Neural cell (in vitro differentiated cells): ENCODE data around the gene MC1R. TPM values are rescaled to one million over a fixed set of nuclear protein-coding genes. Genes with fewer than 3 reads are reported as not detected.

Source experiments
- H2AFZ ChIP-seq: fragments of 200-600, 300-800 bp; sonication (generic), shearing (Covaris generic); 2 replicates; pipeline ENCODE4 v1.6.0; 2014; ENCODE audit warnings: low read depth, mild to moderate bottlenecking, antibody characterized with exemption, low read length, moderate library complexity
- H3F3A ChIP-seq: fragments of 200-600 bp; shearing (Covaris generic); 2 replicates; pipeline ENCODE4 v1.6.1; 2016; ENCODE audit warnings: mild to moderate bottlenecking, moderate library complexity, mixed read lengths, antibody characterized with exemption, low read length; ENCODE audit not compliant: insufficient read depth, poor library complexity, severe bottlenecking
- H3K27ac ChIP-seq: fragments of 200-600, 300-800 bp; sonication (generic), shearing (Covaris generic); 2 replicates; pipeline ENCODE4 v1.5.1; 2014; ENCODE audit warnings: mild to moderate bottlenecking, low read length, moderate library complexity
- H3K27me3 ChIP-seq: fragments of 300-800, 200-600 bp; sonication (generic), shearing (Covaris generic); 2 replicates; pipeline ENCODE4 v1.6.0; 2014; ENCODE audit warnings: mild to moderate bottlenecking, low read depth, low read length, moderate library complexity; ENCODE audit not compliant: insufficient read depth
- H3K36me3 ChIP-seq: fragments of 300-800, 200-600 bp; sonication (generic), shearing (Covaris generic); 2 replicates; pipeline ENCODE4 v1.5.1; 2014; ENCODE audit warnings: mild to moderate bottlenecking, antibody characterized with exemption, low read length, moderate library complexity; ENCODE audit not compliant: insufficient read depth
- H3K4me2 ChIP-seq: fragments of 300-800, 200-600 bp; sonication (generic), shearing (Covaris generic); 2 replicates; pipeline ENCODE4 v1.6.0; 2014; ENCODE audit warnings: mild to moderate bottlenecking, low read length
- H3K4me3 ChIP-seq: fragments of 300-800, 200-600 bp; sonication (generic), shearing (Covaris generic); 2 replicates; pipeline ENCODE4 v1.5.1; 2014; ENCODE audit warnings: mild to moderate bottlenecking, low read length, moderate library complexity
- H3K79me2 ChIP-seq: fragments of 200-600 bp; shearing (Covaris generic); replicated peaks from 2 replicates; pipeline ENCODE4 v1.6.0; 2014; ENCODE audit warnings: mild to moderate bottlenecking, low read length, moderate library complexity; ENCODE audit not compliant: insufficient read depth
- H3K9ac ChIP-seq: fragments of 300-800, 200-600 bp; sonication (generic), shearing (Covaris generic); 2 replicates; pipeline ENCODE4 v1.6.1; 2016; ENCODE audit warnings: mild to moderate bottlenecking, low read length, mixed read lengths
- H3K9me2 ChIP-seq: fragments of 200-600 bp; shearing (Covaris generic); 2 replicates; pipeline ENCODE4 v1.6.1; 2016; ENCODE audit warnings: mild to moderate bottlenecking, low read length, mixed read lengths; ENCODE audit not compliant: insufficient read depth
- H3K9me3 ChIP-seq: fragments of 200-600, 300-800 bp; sonication (generic), shearing (Covaris generic); 2 replicates; pipeline ENCODE4 v1.6.1; 2016; ENCODE audit warnings: mild to moderate bottlenecking, mixed run types, low read length, moderate library complexity, mixed read lengths
- H4K20me1 ChIP-seq: fragments of 200-600 bp; shearing (Covaris generic); 2 replicates; pipeline ENCODE4 v1.6.1; 2016; ENCODE audit warnings: mild to moderate bottlenecking, mixed run types; ENCODE audit not compliant: insufficient read depth
- EP300 ChIP-seq: fragments of 450-650 bp; conservative IDR thresholded peaks from 2 replicates; pipeline ENCODE4 v1.6.1; 2014; ENCODE audit warnings: antibody characterized with exemption, mild to moderate bottlenecking, moderate library complexity; ENCODE audit not compliant: poor library complexity, severe bottlenecking
- EZH2 ChIP-seq: fragments of 200-600, 300-800 bp; shearing (Covaris generic), sonication (generic); IDR thresholded peaks from 2 replicates; pipeline ENCODE4 v1.6.1; 2014; ENCODE audit warnings: antibody characterized with exemption, low read length, borderline replicate concordance, mild to moderate bottlenecking; ENCODE audit not compliant: insufficient read depth, poor library complexity, severe bottlenecking
- MXI1 ChIP-seq: fragments of 450-650 bp; conservative IDR thresholded peaks from 2 replicates; pipeline ENCODE4 v1.6.1; 2014; ENCODE audit warnings: antibody characterized with exemption, mild to moderate bottlenecking; ENCODE audit not compliant: poor library complexity, severe bottlenecking
- POLR2AphosphoS5 ChIP-seq: IDR thresholded peaks from 2 replicates; pipeline ENCODE4 v1.6.1; 2012
- RAD21 ChIP-seq: fragments of 450-650 bp; conservative IDR thresholded peaks from 2 replicates; pipeline ENCODE4 v1.6.1; 2014; ENCODE audit warnings: antibody characterized with exemption, mild to moderate bottlenecking, moderate library complexity
- SMC3 ChIP-seq: fragments of 450-650 bp; conservative IDR thresholded peaks from 2 replicates; pipeline ENCODE4 v1.6.1; 2014; ENCODE audit warnings: antibody characterized with exemption, mild to moderate bottlenecking, moderate library complexity; ENCODE audit not compliant: poor library complexity
- TAF1 ChIP-seq: IDR thresholded peaks from 2 replicates; pipeline ENCODE4 v1.6.1; 2012; ENCODE audit warnings: low read depth
- polyA plus RNA-seq: library from polyadenylated mRNA; depleted of rRNA; stranded (reverse); fragments of >200 nt; gene quantifications from 2 replicates; pipeline ENCODE4 v1.2.3, GENCODE V29; 2014
- TF ChIP-seq, protein P1 (sequence below): IDR thresholded peaks from 2 replicates; pipeline ENCODE4 v1.6.1; 2012; ENCODE audit warnings: borderline replicate concordance
- TF ChIP-seq, protein P2 (sequence below): fragments of 450-650 bp; IDR thresholded peaks from 2 replicates; pipeline ENCODE4 v1.5.1; 2014; ENCODE audit warnings: antibody characterized with exemption, mild to moderate bottlenecking, moderate library complexity; ENCODE audit not compliant: poor library complexity, severe bottlenecking

MC1R gene
- polyA plus RNA-seq, 1 donor from 2014 or later = 21.3 TPM

DNA sequence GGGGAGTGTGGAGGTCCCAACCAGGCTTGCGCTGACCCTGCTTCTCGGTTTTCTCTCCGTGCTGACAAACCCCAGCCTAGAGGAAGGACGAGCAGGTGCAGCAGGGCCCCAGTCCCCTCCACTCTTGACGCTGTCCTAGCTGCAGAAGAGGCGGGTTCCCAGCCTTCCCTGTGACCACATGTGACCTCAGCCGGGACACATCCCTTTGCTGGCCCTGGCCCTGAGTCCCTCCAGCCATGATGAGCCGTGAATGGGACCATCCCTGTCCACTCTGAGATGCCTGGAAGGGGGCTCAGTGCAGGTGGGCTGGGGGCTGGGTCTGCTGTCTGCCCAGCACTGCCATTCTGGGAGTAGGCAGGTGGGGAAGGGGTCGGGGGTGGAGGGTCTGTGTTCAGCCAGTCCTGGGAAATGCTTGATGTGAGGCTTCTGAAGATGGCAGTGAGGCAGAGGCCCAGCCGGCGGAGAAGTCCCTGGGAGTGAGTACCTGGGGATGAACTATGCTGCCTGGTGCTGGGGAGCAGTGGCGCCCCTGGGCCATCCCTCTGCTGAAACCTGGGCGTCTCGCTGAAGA, 2.6 kb downstream of the MC1R start:
- Histone ChIP-seq H3K4me3 (peak overlapping the region; percentile 93), H3F3A (peaks cover 5% of the 10 kb centered on the region), H4K20me1 (peaks cover 15% of the 10 kb centered on the region), H3K9ac (peak overlapping the region; percentile 100), H3K4me2 (peak overlapping the region; percentile 94), H3K27ac (peak overlapping the region; percentile 99), H3K9me3 (no peaks in the 10 kb centered on the region), H3K79me2 (peaks cover 60% of the 10 kb centered on the region), H3K36me3 (no peaks in the 10 kb centered on the region), H2AFZ (no peak overlapping the region), H3K9me2 (no peaks in the 10 kb centered on the region), H3K27me3 (no peaks in the 10 kb centered on the region)
- TF ChIP-seq MXI1 (no peak), RAD21 (no peak), SMC3 (no peak), TAF1 (no peak), EP300 (no peak), EZH2 (no peak), POLR2AphosphoS5 (no peak)
- TF ChIP-seq, protein P1, sequence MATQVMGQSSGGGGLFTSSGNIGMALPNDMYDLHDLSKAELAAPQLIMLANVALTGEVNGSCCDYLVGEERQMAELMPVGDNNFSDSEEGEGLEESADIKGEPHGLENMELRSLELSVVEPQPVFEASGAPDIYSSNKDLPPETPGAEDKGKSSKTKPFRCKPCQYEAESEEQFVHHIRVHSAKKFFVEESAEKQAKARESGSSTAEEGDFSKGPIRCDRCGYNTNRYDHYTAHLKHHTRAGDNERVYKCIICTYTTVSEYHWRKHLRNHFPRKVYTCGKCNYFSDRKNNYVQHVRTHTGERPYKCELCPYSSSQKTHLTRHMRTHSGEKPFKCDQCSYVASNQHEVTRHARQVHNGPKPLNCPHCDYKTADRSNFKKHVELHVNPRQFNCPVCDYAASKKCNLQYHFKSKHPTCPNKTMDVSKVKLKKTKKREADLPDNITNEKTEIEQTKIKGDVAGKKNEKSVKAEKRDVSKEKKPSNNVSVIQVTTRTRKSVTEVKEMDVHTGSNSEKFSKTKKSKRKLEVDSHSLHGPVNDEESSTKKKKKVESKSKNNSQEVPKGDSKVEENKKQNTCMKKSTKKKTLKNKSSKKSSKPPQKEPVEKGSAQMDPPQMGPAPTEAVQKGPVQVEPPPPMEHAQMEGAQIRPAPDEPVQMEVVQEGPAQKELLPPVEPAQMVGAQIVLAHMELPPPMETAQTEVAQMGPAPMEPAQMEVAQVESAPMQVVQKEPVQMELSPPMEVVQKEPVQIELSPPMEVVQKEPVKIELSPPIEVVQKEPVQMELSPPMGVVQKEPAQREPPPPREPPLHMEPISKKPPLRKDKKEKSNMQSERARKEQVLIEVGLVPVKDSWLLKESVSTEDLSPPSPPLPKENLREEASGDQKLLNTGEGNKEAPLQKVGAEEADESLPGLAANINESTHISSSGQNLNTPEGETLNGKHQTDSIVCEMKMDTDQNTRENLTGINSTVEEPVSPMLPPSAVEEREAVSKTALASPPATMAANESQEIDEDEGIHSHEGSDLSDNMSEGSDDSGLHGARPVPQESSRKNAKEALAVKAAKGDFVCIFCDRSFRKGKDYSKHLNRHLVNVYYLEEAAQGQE = no peak
- TF ChIP-seq, protein P2, sequence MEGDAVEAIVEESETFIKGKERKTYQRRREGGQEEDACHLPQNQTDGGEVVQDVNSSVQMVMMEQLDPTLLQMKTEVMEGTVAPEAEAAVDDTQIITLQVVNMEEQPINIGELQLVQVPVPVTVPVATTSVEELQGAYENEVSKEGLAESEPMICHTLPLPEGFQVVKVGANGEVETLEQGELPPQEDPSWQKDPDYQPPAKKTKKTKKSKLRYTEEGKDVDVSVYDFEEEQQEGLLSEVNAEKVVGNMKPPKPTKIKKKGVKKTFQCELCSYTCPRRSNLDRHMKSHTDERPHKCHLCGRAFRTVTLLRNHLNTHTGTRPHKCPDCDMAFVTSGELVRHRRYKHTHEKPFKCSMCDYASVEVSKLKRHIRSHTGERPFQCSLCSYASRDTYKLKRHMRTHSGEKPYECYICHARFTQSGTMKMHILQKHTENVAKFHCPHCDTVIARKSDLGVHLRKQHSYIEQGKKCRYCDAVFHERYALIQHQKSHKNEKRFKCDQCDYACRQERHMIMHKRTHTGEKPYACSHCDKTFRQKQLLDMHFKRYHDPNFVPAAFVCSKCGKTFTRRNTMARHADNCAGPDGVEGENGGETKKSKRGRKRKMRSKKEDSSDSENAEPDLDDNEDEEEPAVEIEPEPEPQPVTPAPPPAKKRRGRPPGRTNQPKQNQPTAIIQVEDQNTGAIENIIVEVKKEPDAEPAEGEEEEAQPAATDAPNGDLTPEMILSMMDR = no peak

DNA sequence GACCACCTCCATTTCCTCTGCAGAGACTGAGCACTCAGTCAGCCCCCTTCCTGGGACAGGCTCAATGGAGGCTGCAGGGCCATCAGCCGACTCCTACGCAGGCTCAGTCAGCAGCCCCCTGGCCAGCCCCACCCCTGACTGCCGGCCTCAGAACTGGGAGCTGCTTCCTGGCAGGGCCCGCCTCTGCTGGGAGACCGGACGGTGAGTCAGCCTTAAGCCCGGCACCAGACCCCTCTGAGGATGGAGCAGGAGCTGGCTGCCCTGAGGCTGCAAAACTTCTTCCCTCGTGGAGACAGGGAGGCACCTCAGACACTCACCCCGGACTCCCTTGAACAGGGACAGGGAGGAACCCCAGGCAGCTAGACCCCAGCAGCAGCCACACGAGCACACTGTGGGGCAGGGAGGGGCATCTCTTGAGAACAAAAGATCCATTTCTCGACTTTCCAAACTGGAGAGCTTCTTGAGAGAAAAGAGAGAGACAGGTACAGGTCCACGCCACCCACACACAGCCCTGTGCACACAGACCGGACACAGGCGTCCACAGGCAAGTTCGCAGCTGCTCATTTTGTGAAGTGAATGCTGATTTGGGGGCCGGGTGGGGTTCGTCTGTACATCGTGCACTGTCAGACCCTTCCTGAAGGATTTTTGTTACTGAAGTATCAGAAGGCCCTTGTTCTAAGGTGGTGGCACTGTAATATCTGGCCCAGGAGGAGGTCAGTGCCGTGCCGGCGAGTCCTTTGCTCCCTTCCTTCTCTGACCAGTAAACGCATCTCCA, 3.2 kb downstream of the MC1R start:
- H3K79me2 ChIP-seq = peaks cover 67% of the 10 kb centered on the region
- H3F3A ChIP-seq = peaks cover 5% of the 10 kb centered on the region
- no peaks in the 10 kb centered on the region for H3K9me2 ChIP-seq
- no peak overlapping the region for H2AFZ ChIP-seq
- H3K4me3 ChIP-seq = peak overlapping the region; percentile 93
- H3K27ac ChIP-seq = peak overlapping the region; percentile 99
- TF ChIP-seq RAD21 (no peak), EZH2 (no peak), TAF1 (no peak), EP300 (no peak), MXI1 (no peak), POLR2AphosphoS5 (no peak), SMC3 (no peak)
- TF ChIP-seq, protein P2 = no peak
- TF ChIP-seq, protein P1 = no peak
- H3K4me2 ChIP-seq = peak overlapping the region; percentile 94
- no peaks in the 10 kb centered on the region for H3K9me3 ChIP-seq
- no peaks in the 10 kb centered on the region for H3K36me3 ChIP-seq
- H3K9ac ChIP-seq = peak overlapping the region; percentile 100
- H3K27me3 ChIP-seq = no peaks in the 10 kb centered on the region
- H4K20me1 ChIP-seq = peaks cover 19% of the 10 kb centered on the region
